A673 (cell line): ENCODE results near the gene ARHGEF26. TPM values are rescaled to one million over a fixed set of nuclear protein-coding genes. Genes with fewer than 3 reads are reported as not detected.

Experiments
- BruUV-seq: library from RNA; stranded (reverse); fragments of 400-500 nt; replicated peaks from 2 replicates; lab custom pipeline; 2021; lab: Mats Ljungman, UMichigan
- CTCF ChIA-PET: fragments of 300-600 bp; sonication (Branson Sonifier 250); formaldehyde crosslinking; loops from one replicate; lab custom pipeline; 2022; ENCODE audit warnings: antibody characterized with exemption; lab: Charles Lee
- POLR2A ChIA-PET: fragments of 300-600 bp; sonication (Branson Sonifier 250); formaldehyde crosslinking; loops from one replicate; lab custom pipeline; 2022; ENCODE audit warnings: antibody characterized with exemption; ENCODE audit not compliant: low non-redundant PET; lab: Charles Lee
- DNase-seq: peaks from one replicate; pipeline ENCODE4 v3.0.0-alpha.2; 2015; ENCODE audit warnings: low spot score
- H3K27ac ChIP-seq: fragments of 200-600 bp; sonication (generic); 2 replicates; pipeline ENCODE4 v1.5.1; 2016; ENCODE audit warnings: mixed run types, low read depth, mild to moderate bottlenecking, mixed read lengths, antibody characterized with exemption, low read length; ENCODE audit not compliant: poor library complexity, severe bottlenecking
- H3K27me3 ChIP-seq: fragments of 200-600 bp; sonication (generic); replicated peaks from 2 replicates; pipeline ENCODE4 v1.6.1; 2017; ENCODE audit warnings: mixed run types, low read depth, mild to moderate bottlenecking, mixed read lengths, antibody characterized with exemption, low read length; ENCODE audit not compliant: insufficient read depth, poor library complexity
- H3K36me3 ChIP-seq: fragments of 200-600 bp; sonication (generic); 2 replicates; pipeline ENCODE4 v1.6.1; 2016; ENCODE audit warnings: mixed run types, mild to moderate bottlenecking, mixed read lengths, antibody characterized with exemption, low read length; ENCODE audit not compliant: insufficient read depth, poor library complexity, severe bottlenecking
- H3K4me1 ChIP-seq: fragments of 200-600 bp; sonication (generic); 2 replicates; pipeline ENCODE4 v1.6.1; 2017; ENCODE audit warnings: mixed run types, mild to moderate bottlenecking, mixed read lengths, antibody characterized with exemption, low read length; ENCODE audit not compliant: insufficient read depth, poor library complexity, severe bottlenecking
- H3K4me3 ChIP-seq: fragments of 200-600 bp; sonication (generic); 2 replicates; pipeline ENCODE4 v1.5.1; 2016; ENCODE audit warnings: low read depth, mixed run types, mild to moderate bottlenecking, mixed read lengths, low read length; ENCODE audit not compliant: poor library complexity, severe bottlenecking
- H3K9me3 ChIP-seq: fragments of 200-600 bp; sonication (generic); 2 replicates; pipeline ENCODE4 v1.6.1; 2016; ENCODE audit warnings: mixed run types, low read depth, mild to moderate bottlenecking, mixed read lengths, antibody characterized with exemption, low read length; ENCODE audit not compliant: poor library complexity, severe bottlenecking
- CTCF ChIP-seq: fragments of 300-800, 200-600 bp; sonication (generic); conservative IDR thresholded peaks from 2 replicates; pipeline ENCODE4 v1.5.1; 2017; ENCODE audit warnings: low read depth, mild to moderate bottlenecking, antibody characterized with exemption, low read length, moderate library complexity, mixed read lengths
- EZH2 ChIP-seq: fragments of 200-600 bp; sonication (generic); IDR thresholded peaks from 2 replicates; pipeline ENCODE4 v1.6.1; 2017; ENCODE audit warnings: borderline replicate concordance, low read depth, mild to moderate bottlenecking, mixed read lengths, antibody characterized with exemption, low read length; ENCODE audit not compliant: poor library complexity, severe bottlenecking
- intact Hi-C: fragments of 100-400 bp; cut with micrococcal nuclease; formaldehyde crosslinking; loops from one replicate; pipeline ENCODE4 v1.10.0; 2022; ENCODE audit not compliant: unreplicated experiment
- total RNA-seq: library from RNA; stranded (reverse); gene quantifications from 2 replicates; pipeline ENCODE4 v1.2.3, GENCODE V29; 2021

The ARHGEF26 gene
- total RNA-seq, 1 experiment from 2014 or later, result 15.9 TPM

GRCh38 chr3:154105218-154105975 lies 15.8 kb upstream of the ARHGEF26 start:
- no peaks in the 10 kb centered on the region for H3K36me3 ChIP-seq
- H3K4me3 ChIP-seq, result no peak overlapping the region
- no peaks in the 10 kb centered on the region for H3K27me3 ChIP-seq
- no peak for TF ChIP-seq CTCF
- TF ChIP-seq EZH2, result no peak
- ChIA-PET CTCF (no interaction called here), POLR2A (no interaction called here)
- DNase-seq, result no peak
- no TSS peak for BruUV-seq
- H3K4me1 ChIP-seq, result no peaks in the 10 kb centered on the region
- H3K27ac ChIP-seq, result no peak overlapping the region
- H3K9me3 ChIP-seq, result no peaks in the 10 kb centered on the region
- intact Hi-C loops, result loop anchor here (10.0 kb wide), 1 partner anchor 1219 kb away; no protein-coding TSS in a partner anchor

GRCh38 chr3:154111365-154111935 lies 9.7 kb upstream of the ARHGEF26 start:
- peaks cover 13% of the 10 kb centered on the region for H3K27me3 ChIP-seq
- H3K27ac ChIP-seq, result no peak overlapping the region
- TF ChIP-seq CTCF, result no peak
- no peak for TF ChIP-seq EZH2
- intact Hi-C loops, result no loop called here
- BruUV-seq, result no TSS peak
- ChIA-PET POLR2A (no interaction called here), CTCF (no interaction called here)
- H3K4me3 ChIP-seq, result no peak overlapping the region
- H3K9me3 ChIP-seq, result no peaks in the 10 kb centered on the region
- H3K36me3 ChIP-seq, result no peaks in the 10 kb centered on the region
- DNase-seq, result no peak
- H3K4me1 ChIP-seq, result no peaks in the 10 kb centered on the region

- intact Hi-C loops, result no loop called here
- Histone ChIP-seq H3K4me3 (no peak overlapping the region), H3K4me1 (no peaks in the 10 kb centered on the region), H3K36me3 (no peaks in the 10 kb centered on the region), H3K9me3 (no peaks in the 10 kb centered on the region), H3K27me3 (peaks cover 13% of the 10 kb centered on the region), H3K27ac (no peak overlapping the region)
- no peak for TF ChIP-seq EZH2
- no peak for TF ChIP-seq CTCF
- no TSS peak for BruUV-seq
- no peak for DNase-seq
- ChIA-PET CTCF (no interaction called here), POLR2A (no interaction called here)
Measured at GRCh38 chr3:154112146-154112852, 8.9 kb upstream of the ARHGEF26 start.
